C4-2B (cell line): Measurements from ENCODE around the gene RBFA.
A peak's percentile ranks its signal among the peaks of the same experiment; 100 is the strongest.

ENCODE experiments used
- ZFX ChIP-seq: fragments of 450-650 bp; IDR thresholded peaks from 2 replicates; pipeline ENCODE4 v1.6.1; 2017
- TF ChIP-seq, protein P1 (sequence below): fragments of 450-650 bp; conservative IDR thresholded peaks from 2 replicates; pipeline ENCODE4 v1.5.1; 2017; ENCODE audit warnings: mild to moderate bottlenecking

DNA sequence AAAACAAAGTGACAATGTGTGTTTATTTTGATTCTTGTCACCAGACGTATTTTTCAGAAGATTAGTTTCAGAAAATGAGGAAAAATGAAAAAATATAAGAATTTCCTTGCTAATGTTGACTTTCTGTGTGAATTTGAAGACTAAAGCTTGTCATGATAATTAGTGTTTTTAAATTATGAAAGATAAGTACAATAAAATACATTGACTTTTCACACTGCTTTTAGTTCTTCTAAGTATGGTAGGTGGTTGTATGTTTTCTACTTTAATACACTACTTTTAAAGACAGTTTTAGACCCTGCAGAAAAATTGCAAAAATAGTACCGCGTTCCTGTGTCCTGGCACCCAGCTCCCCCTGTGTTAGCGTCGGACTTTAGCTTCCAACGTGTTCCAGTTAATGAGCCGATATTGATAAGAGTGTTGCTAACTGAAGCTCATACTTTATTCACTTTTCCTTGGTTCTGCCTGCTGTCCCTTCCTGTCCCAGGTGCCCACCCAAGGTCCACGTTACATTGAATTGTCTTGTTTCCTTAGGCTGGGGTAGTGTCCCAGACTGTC is 695 bp downstream of the RBFA start:
- TF ChIP-seq, protein P1, sequence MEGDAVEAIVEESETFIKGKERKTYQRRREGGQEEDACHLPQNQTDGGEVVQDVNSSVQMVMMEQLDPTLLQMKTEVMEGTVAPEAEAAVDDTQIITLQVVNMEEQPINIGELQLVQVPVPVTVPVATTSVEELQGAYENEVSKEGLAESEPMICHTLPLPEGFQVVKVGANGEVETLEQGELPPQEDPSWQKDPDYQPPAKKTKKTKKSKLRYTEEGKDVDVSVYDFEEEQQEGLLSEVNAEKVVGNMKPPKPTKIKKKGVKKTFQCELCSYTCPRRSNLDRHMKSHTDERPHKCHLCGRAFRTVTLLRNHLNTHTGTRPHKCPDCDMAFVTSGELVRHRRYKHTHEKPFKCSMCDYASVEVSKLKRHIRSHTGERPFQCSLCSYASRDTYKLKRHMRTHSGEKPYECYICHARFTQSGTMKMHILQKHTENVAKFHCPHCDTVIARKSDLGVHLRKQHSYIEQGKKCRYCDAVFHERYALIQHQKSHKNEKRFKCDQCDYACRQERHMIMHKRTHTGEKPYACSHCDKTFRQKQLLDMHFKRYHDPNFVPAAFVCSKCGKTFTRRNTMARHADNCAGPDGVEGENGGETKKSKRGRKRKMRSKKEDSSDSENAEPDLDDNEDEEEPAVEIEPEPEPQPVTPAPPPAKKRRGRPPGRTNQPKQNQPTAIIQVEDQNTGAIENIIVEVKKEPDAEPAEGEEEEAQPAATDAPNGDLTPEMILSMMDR, result peak; percentile 30; the same call in 1 of the 2 replicates
- no peak for TF ChIP-seq ZFX
